GM12874 (cell line): Measurements from ENCODE around the gene TEX101.

Source experiments
- TF ChIP-seq, protein P1 (sequence below): IDR thresholded peaks from 2 replicates; pipeline ENCODE4 v1.5.1; 2011; ENCODE audit warnings: low read depth, mild to moderate bottlenecking, control low read depth, low read length, moderate library complexity; ENCODE audit not compliant: insufficient read depth

The TEX101 gene

DNA sequence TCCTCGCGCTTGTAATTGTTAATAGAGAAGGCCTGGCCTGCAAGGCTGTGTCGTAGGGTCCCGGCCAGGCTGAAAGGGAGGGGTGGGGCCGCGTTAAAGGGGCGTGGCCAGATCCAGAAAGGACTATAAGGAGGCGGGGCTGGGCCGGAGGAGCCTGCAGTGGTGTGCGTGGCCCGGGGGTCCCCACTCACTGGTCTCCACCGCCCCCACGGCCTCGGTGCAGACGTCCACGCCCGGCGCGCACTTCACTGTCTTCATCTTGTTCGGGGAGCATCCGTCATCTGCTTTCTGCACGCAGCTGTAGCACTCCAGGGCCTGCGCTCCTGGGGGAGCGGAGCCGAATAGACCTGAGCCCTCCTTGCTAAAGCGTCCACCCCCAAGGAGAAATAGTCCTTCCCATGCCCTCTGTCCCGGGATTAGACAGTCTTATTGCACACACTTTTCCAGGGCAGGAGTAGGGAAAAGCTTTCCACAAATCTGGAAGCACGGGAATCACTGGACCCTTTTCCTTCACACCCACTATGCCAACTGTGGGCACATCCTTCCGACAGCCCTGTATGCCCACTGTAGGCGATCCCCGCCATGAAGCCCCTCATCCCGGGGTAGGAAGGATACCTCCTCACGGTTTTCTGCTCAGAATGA is 49.6 kb downstream of the TEX101 start:
- TF ChIP-seq, protein P1, sequence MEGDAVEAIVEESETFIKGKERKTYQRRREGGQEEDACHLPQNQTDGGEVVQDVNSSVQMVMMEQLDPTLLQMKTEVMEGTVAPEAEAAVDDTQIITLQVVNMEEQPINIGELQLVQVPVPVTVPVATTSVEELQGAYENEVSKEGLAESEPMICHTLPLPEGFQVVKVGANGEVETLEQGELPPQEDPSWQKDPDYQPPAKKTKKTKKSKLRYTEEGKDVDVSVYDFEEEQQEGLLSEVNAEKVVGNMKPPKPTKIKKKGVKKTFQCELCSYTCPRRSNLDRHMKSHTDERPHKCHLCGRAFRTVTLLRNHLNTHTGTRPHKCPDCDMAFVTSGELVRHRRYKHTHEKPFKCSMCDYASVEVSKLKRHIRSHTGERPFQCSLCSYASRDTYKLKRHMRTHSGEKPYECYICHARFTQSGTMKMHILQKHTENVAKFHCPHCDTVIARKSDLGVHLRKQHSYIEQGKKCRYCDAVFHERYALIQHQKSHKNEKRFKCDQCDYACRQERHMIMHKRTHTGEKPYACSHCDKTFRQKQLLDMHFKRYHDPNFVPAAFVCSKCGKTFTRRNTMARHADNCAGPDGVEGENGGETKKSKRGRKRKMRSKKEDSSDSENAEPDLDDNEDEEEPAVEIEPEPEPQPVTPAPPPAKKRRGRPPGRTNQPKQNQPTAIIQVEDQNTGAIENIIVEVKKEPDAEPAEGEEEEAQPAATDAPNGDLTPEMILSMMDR, result no peak

DNA sequence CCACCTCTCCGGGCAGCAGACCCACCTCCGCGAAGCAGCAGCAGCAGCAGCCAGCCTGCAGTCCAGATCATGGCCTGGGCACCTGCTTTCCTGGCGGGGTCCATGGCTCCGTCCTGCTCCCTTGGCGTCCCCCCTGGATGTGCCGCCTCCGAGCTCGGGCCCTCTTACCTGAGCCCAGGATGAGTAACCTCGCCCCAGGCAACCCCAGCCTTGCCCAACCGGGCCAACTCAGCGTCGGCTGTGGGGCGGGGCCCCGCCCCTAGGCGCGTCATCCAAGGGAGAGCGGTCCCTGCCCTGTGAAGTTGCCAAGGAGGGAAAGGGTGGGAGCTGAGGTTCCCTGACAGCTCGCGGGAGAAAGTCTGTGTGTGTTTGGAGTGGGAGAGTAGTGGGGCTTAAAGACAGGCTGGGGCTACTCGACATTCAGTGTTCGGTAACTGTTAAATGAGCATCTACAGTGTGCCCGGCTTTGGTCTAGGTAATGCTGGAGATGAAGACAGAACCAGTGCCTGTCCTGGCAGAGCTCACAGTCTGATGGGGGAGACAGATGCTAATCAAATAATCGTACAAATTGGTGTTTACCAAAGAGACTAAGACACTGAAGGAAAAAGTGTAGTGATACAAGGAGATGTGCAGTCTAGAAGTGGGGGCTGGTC is 50.9 kb downstream of the TEX101 start, which contains the start of gene LYPD3:
LYPD3 (minus strand) TSS at position 141 of the 653 bp plus-strand sequence; CDS start at position 104, 37 bp downstream.
- TF ChIP-seq, protein P1, result no peak

DNA sequence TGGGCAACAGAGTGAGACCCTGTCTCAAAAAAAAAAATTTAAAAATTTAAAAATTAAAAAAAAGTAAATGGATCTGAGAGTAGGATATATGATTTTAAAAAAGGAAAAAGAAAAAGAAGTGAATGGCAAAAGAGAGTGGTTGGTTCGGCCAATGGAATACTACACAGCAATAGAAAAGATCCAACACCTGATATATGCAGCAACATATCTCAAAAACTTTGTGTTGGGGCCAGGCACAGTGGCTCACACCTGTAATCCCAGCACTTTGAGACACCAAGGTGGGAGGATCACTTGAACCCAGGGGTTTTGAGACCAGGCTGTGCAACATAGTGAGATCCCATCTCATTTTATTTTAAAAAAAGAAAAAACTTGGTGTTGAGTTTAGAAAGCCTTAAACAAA is 52.1 kb downstream of the TEX101 start:
- TF ChIP-seq, protein P1, result no peak

DNA sequence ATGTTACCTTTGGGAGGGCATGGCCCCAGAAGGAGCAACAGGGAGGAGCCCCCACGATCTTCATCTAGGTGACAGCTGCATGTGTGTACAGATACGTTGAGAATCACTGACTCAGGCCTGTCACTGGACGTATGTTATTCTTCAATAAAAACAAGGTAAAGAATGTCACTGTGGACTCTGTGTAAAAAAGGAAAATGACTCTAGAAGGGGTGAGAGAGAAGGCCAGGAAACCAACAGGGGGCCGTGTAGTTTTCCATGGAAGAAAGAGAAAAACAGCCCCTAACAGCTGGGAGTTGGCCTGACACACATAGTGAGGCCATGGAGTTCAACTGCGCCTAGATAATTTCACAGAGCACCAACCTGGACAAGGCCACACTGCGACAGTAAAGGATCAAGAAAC is 52.6 kb downstream of the TEX101 start:
- TF ChIP-seq, protein P1, result no peak

DNA sequence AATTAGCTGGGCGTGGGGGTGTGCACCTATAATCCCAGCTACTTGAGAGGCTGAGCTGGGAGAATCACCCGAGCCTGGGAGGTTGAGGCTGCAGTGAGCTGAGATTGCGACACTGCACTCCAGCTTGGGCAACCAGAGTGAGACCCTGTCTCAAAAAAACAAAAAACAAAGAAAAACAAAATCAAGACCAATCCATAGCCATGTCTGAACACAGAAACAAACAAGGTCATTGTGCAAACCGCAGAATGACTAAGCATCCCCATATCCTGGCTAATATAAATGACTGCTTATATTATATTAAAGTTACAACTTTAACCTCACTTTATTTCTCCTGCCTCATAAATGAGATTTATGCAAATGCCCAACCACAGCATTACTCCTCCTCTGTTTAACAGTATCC is 53.0 kb downstream of the TEX101 start:
- TF ChIP-seq, protein P1, result no peak
